ENCODE results near the gene DMP1. TPM values are rescaled to one million over a fixed set of nuclear protein-coding genes. Genes with fewer than 3 reads are reported as not detected.

Gene DMP1
- total RNA-seq, 1 experiment from 2014 or later = not detected

DNA sequence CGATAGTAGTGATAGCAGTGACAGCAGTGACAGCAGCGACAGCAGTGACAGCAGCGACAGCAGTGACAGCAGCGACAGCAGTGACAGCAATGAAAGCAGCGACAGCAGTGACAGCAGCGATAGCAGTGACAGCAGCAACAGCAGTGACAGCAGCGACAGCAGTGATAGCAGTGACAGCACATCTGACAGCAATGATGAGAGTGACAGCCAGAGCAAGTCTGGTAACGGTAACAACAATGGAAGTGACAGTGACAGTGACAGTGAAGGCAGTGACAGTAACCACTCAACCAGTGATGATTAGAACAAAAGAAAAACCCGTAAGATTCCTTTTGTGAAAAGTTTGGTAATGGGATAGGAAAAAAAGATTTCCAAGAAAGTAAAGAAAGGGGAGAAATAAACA lies 33.8 kb upstream of the DMP1 start:
- intact Hi-C loops (cut with micrococcal nuclease) = no loop called here
- Histone ChIP-seq H3K9me2 (ENCODE audit: insufficient read depth) (no peaks in the 10 kb centered on the region), H3K79me2 (ENCODE audit: insufficient read depth, low read length) (no peaks in the 10 kb centered on the region), H2AFZ (ENCODE audit: low read depth, low read length, poor library complexity, severe bottlenecking) (no peak overlapping the region), H3K4me3 (replicated peaks in 1 of 2; ENCODE audit: low read depth in 1 of 2, low read length in 2 of 2) (no peak overlapping the region), H3K9me3 (ENCODE audit: control insufficient read depth in 1 of 2, insufficient read depth in 1 of 2, low read depth in 1 of 2, low read length in 2 of 2) (no peaks in the 10 kb centered on the region), H3K4me1 (ENCODE audit: control insufficient read depth in 1 of 2, insufficient read depth in 2 of 2, low read length in 2 of 2) (no peaks in the 10 kb centered on the region), H3K4me2 (ENCODE audit: low read length) (no peak overlapping the region), H3K27ac (ENCODE audit: low read depth, low read length) (no peak overlapping the region), H3K36me3 (ENCODE audit: control insufficient read depth in 1 of 2, insufficient read depth in 2 of 2, low read length in 2 of 2) (no peaks in the 10 kb centered on the region), H3K27me3 (ENCODE audit: insufficient read depth, low read length) (peaks cover 39% of the 10 kb centered on the region), H4K20me1 (ENCODE audit: insufficient read depth) (no peaks in the 10 kb centered on the region), H3K9ac (ENCODE audit: low read length) (no peak overlapping the region)
- ChIA-PET CTCF (no interaction called here), RAD21 (ENCODE audit: low non-redundant PET in 1 of 2, low total read pairs in 2 of 2, uncharacterized antibody in 2 of 2, unreplicated experiment in 2 of 2) (no interaction called here), POLR2A (no interaction called here)
- BruUV-seq (replicated peaks) = no TSS peak
- TF ChIP-seq, protein P1, sequence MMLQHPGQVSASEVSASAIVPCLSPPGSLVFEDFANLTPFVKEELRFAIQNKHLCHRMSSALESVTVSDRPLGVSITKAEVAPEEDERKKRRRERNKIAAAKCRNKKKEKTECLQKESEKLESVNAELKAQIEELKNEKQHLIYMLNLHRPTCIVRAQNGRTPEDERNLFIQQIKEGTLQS (IDR thresholded peaks at IDR 0.05) = no peak
- TF ChIP-seq POLR2A (IDR thresholded peaks at IDR 0.05; ENCODE audit: borderline replicate concordance, extremely low read depth, insufficient read depth, insufficient read length) (no peak), SP1 (IDR thresholded peaks at IDR 0.05; ENCODE audit: low read depth) (no peak), POLR2AphosphoS5 (IDR thresholded peaks at IDR 0.05; ENCODE audit: low read depth, low read length) (no peak), YY1 (IDR thresholded peaks at IDR 0.05; ENCODE audit: extremely low read depth, insufficient replicate concordance, low read depth, low read length) (no peak), TCF7L2 (IDR thresholded peaks at IDR 0.05; ENCODE audit: borderline replicate concordance, extremely low read depth, insufficient read depth, insufficient read length) (no peak), SRF (IDR thresholded peaks at IDR 0.05; ENCODE audit: low read depth) (no peak), EGR1 (IDR thresholded peaks at IDR 0.05; ENCODE audit: low read depth) (no peak), EZH2 (IDR thresholded peaks at IDR 0.05) (no peak), CEBPB (IDR thresholded peaks at IDR 0.05; ENCODE audit: low read depth) (no peak)
- TF ChIP-seq, protein P2, sequence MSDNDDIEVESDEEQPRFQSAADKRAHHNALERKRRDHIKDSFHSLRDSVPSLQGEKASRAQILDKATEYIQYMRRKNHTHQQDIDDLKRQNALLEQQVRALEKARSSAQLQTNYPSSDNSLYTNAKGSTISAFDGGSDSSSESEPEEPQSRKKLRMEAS (IDR thresholded peaks at IDR 0.05) = no peak
- TF ChIP-seq, protein P3, sequence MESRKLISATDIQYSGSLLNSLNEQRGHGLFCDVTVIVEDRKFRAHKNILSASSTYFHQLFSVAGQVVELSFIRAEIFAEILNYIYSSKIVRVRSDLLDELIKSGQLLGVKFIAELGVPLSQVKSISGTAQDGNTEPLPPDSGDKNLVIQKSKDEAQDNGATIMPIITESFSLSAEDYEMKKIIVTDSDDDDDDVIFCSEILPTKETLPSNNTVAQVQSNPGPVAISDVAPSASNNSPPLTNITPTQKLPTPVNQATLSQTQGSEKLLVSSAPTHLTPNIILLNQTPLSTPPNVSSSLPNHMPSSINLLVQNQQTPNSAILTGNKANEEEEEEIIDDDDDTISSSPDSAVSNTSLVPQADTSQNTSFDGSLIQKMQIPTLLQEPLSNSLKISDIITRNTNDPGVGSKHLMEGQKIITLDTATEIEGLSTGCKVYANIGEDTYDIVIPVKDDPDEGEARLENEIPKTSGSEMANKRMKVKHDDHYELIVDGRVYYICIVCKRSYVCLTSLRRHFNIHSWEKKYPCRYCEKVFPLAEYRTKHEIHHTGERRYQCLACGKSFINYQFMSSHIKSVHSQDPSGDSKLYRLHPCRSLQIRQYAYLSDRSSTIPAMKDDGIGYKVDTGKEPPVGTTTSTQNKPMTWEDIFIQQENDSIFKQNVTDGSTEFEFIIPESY (IDR thresholded peaks at IDR 0.05; ENCODE audit: extremely low read depth, insufficient replicate concordance, low read length) = no peak
- DNase-seq (ENCODE audit: low read depth, low spot score) = no peak
- no peak for ATAC-seq
